Mucosa of stomach (tissue), 1 donor: ENCODE measurements around the gene RMDN3.

ENCODE experiments used
- H3K27me3 ChIP-seq: one replicate; pipeline ENCODE4 v1.7.0; 2013; ENCODE audit warnings: mild to moderate bottlenecking, low read length; ENCODE audit not compliant: control insufficient read depth, insufficient read depth
- H3K36me3 ChIP-seq: one replicate; pipeline ENCODE4 v1.7.0; 2013; ENCODE audit warnings: low read length; ENCODE audit not compliant: control insufficient read depth, insufficient read depth
- H3K4me1 ChIP-seq: one replicate; pipeline ENCODE4 v1.7.0; 2013; ENCODE audit warnings: mild to moderate bottlenecking, low read length; ENCODE audit not compliant: control insufficient read depth, insufficient read depth
- H3K4me3 ChIP-seq: one replicate; pipeline ENCODE4 v1.7.0; 2013; ENCODE audit warnings: low read length
- H3K9ac ChIP-seq: one replicate; pipeline ENCODE4 v1.7.0; 2013; ENCODE audit warnings: mild to moderate bottlenecking, low read length, moderate library complexity
- H3K9me3 ChIP-seq: one replicate; pipeline ENCODE4 v1.7.0; 2013; ENCODE audit warnings: mild to moderate bottlenecking, low read length, moderate library complexity; ENCODE audit not compliant: control insufficient read depth
- donor health status: Pancreatic carcinoma.

RMDN3 gene

GRCh38 chr15:40754883-40755811, at the start of gene RMDN3:
Gene RMDN3, minus strand, starts transcription at chr15:40755254. Its CDS starts 471 bp downstream, at chr15:40754783.
- Histone ChIP-seq H3K4me1 (peaks cover 10% of the 10 kb centered on the region), H3K9ac (peak within 1 kb of the TSS; percentile 92), H3K9me3 (no peaks in the 10 kb centered on the region), H3K4me3 (peak within 1 kb of the TSS; percentile 82), H3K27me3 (no peaks in the 10 kb centered on the region), H3K36me3 (no peaks in the 10 kb centered on the region)

- Histone ChIP-seq H3K36me3 (no peaks in the 10 kb centered on the region), H3K27me3 (no peaks in the 10 kb centered on the region), H3K9me3 (no peaks in the 10 kb centered on the region), H3K4me3 (no peak overlapping the region), H3K9ac (no peak overlapping the region), H3K4me1 (peaks cover 32% of the 10 kb centered on the region)
Observed at GRCh38 chr15:40803688-40804087, 48.6 kb upstream of the RMDN3 start.

- peaks cover 27% of the 10 kb centered on the region for H3K4me1 ChIP-seq
- H3K9me3 ChIP-seq = no peaks in the 10 kb centered on the region
- no peak overlapping the region for H3K9ac ChIP-seq
Observed at GRCh38 chr15:40803076-40803475, 48.0 kb upstream of the RMDN3 start.

DNA sequence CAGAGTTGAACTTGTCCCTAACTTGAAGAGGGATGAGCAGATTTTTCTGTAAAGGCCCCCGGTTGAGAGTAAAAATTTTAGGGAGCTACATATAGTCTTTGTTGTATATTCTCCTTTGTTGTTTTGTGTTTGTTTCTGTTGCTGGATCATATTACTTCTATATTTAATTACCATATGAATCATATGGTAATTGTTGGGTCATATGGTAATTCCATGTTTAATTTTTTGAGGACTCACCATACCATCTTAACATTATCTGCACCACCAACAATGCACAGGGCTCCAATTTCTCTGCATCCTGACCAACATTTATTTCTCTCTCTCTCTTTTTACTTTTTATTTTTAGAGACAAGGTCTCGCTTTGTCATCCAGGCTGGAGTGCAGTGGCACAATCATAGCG, 44.5 kb upstream of the RMDN3 start:
- no peak overlapping the region for H3K9ac ChIP-seq
- H3K4me3 ChIP-seq = no peak overlapping the region
- peaks cover 26% of the 10 kb centered on the region for H3K4me1 ChIP-seq
- H3K36me3 ChIP-seq = no peaks in the 10 kb centered on the region
- H3K27me3 ChIP-seq = no peaks in the 10 kb centered on the region
- H3K9me3 ChIP-seq = no peaks in the 10 kb centered on the region

More at GRCh38 chr15:40803076-40803475, 48.0 kb upstream of the RMDN3 start:
- no peak overlapping the region for H3K4me3 ChIP-seq
- H3K27me3 ChIP-seq = no peaks in the 10 kb centered on the region
- no peaks in the 10 kb centered on the region for H3K36me3 ChIP-seq

- Histone ChIP-seq H3K4me1 (peaks cover 28% of the 10 kb centered on the region), H3K9ac (no peak overlapping the region), H3K9me3 (no peaks in the 10 kb centered on the region), H3K36me3 (no peaks in the 10 kb centered on the region), H3K27me3 (no peaks in the 10 kb centered on the region), H3K4me3 (no peak overlapping the region)
Observed at GRCh38 chr15:40796512-40796911, 41.5 kb upstream of the RMDN3 start.

DNA sequence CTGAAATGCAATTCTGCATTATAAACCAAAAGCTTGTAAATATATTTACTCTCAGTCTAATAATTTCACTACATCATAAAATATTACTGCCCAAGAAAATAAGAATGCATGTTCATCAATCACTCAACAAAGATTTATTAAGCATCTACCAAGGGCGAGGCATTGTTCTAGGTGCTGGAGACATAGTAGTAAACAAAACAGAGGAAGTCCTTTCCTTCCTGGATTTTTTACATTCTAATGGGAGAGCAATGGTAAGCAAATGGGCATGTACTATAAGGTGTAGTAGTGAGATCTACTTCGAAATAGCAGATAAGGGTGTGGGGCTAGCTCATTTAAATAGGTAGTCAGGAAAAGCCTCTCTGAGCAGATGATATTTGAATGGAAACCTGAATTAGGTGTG, 41.0 kb upstream of the RMDN3 start:
- Histone ChIP-seq H3K4me1 (peaks cover 31% of the 10 kb centered on the region), H3K9ac (no peak overlapping the region), H3K36me3 (no peaks in the 10 kb centered on the region), H3K4me3 (no peak overlapping the region), H3K9me3 (no peaks in the 10 kb centered on the region), H3K27me3 (no peaks in the 10 kb centered on the region)

GRCh38 chr15:40793216-40793989, 38.3 kb upstream of the RMDN3 start:
- Histone ChIP-seq H3K9ac (no peak overlapping the region), H3K36me3 (no peaks in the 10 kb centered on the region), H3K4me3 (no peak overlapping the region), H3K27me3 (no peaks in the 10 kb centered on the region), H3K4me1 (peaks cover 47% of the 10 kb centered on the region), H3K9me3 (no peaks in the 10 kb centered on the region)

DNA sequence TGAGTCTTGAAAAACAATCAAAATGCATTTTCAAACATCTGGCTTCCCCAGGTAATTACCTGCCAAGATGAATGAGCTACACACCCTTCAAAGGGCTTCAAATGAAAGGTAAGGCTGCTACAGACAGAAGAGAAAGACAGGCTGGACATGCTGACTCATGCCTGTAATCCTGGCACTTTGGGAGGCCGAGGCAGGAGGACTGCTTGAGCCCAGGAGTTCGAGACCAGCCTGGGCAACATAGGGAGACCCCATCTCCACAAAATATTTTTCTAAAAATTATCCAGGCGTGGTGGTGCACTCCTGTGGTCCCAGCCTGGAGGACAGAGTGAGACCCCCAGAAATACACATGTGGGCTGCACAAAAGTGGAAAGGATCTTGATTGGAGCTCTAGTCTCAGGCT, 37.3 kb upstream of the RMDN3 start:
- Histone ChIP-seq H3K27me3 (no peaks in the 10 kb centered on the region), H3K9ac (no peak overlapping the region), H3K4me3 (no peak overlapping the region), H3K9me3 (no peaks in the 10 kb centered on the region), H3K36me3 (no peaks in the 10 kb centered on the region), H3K4me1 (peaks cover 56% of the 10 kb centered on the region)

DNA sequence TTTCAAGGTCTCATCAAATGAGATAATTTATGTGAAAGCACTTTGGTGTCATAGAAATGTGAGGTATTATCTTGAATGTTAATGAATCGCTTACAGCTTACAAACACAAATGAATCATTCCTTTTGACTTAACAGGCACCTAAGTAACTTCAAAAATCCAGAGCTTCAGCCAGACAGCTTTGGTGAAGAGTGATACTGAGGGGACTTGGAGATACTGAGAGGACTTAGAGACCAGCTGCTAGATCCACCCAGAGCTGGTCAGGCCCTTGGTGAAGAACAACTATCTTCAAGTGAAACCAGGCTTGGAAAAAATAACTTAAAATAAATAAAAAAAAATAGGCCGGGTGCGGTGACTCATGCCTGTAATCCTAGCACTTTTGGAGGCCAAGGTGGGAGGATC, 35.7 kb upstream of the RMDN3 start:
- H3K36me3 ChIP-seq = no peaks in the 10 kb centered on the region
- no peaks in the 10 kb centered on the region for H3K27me3 ChIP-seq
- peaks cover 63% of the 10 kb centered on the region for H3K4me1 ChIP-seq
- no peak overlapping the region for H3K4me3 ChIP-seq
- H3K9ac ChIP-seq = peak overlapping the region; percentile 22
- no peaks in the 10 kb centered on the region for H3K9me3 ChIP-seq

DNA sequence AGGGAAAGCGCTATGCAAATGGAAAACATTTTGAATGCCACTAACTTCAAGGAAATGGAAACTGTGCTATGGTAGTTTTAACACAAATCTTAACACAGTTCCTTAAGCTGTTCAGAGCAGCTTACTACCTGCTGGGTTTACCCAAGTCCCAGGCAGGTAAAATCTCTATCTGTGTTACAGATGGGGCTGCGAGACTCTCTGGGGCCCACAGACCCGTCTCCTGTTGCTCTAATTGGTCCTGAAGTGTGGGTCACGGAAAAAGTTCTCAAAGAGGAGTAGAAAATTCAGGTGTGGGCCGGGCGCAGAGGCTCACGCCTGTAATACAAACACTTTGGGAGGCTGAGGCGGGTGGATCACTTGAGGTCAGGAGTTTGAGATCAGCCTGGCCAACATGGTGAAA, 34.9 kb upstream of the RMDN3 start:
- Histone ChIP-seq H3K27me3 (no peaks in the 10 kb centered on the region), H3K4me3 (no peak overlapping the region), H3K4me1 (peaks cover 68% of the 10 kb centered on the region), H3K9ac (peak overlapping the region; percentile 24), H3K36me3 (no peaks in the 10 kb centered on the region), H3K9me3 (no peaks in the 10 kb centered on the region)

DNA sequence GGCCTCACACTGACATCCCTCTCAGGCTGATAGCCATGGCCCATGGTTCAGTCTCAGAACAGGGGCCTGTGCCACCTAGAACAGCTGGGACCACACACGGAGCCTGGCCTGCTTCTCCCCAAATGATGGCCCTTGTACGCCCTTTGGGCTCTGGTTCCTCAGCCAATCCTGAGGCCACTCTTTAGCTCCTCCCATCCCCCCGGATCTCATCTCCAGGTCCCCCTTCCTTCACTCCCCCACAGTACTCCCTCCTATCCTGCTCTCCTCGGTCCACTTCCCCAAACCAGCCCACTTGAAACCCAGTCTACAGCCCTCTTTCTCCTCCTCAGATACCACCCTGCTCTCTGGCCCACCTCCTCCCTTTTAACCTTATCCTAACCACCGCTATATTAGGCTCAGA, 34.1 kb upstream of the RMDN3 start:
- H3K36me3 ChIP-seq = no peaks in the 10 kb centered on the region
- no peak overlapping the region for H3K4me3 ChIP-seq
- no peaks in the 10 kb centered on the region for H3K27me3 ChIP-seq
- no peaks in the 10 kb centered on the region for H3K9me3 ChIP-seq
- H3K4me1 ChIP-seq = peaks cover 65% of the 10 kb centered on the region
- H3K9ac ChIP-seq = peak overlapping the region; percentile 30

- no peaks in the 10 kb centered on the region for H3K27me3 ChIP-seq
- H3K36me3 ChIP-seq = no peaks in the 10 kb centered on the region
- H3K4me3 ChIP-seq = no peak overlapping the region
- peaks cover 54% of the 10 kb centered on the region for H3K4me1 ChIP-seq
- no peaks in the 10 kb centered on the region for H3K9me3 ChIP-seq
- peak overlapping the region; percentile 54 for H3K9ac ChIP-seq
Observed at GRCh38 chr15:40787991-40788390, 32.9 kb upstream of the RMDN3 start.
